ENCODE data around the gene CLTRN. TPM values are rescaled to one million over a fixed set of nuclear protein-coding genes. Genes with fewer than 3 reads are reported as not detected.

Gene CLTRN
- total RNA-seq, 1 donor from 2014 or later, result 0.90 TPM

- no peaks in the 10 kb centered on the region for H3K27me3 ChIP-seq
- H3K4me3 ChIP-seq, result no peak overlapping the region
- H3K9me3 ChIP-seq, result no peaks in the 10 kb centered on the region
- H3K27ac ChIP-seq, result no peak overlapping the region
- DNase-seq, result no peak
- H3K4me1 ChIP-seq, result no peaks in the 10 kb centered on the region
- intact Hi-C loops (cut with DNase I), result no loop called here
- no peak for ATAC-seq
- no peak for TF ChIP-seq CTCF (IDR thresholded peaks at IDR 0.05)
- no peaks in the 10 kb centered on the region for H3K36me3 ChIP-seq
Measured at GRCh38 chrX:15602761-15603160, 61.8 kb downstream of the CLTRN start.

GRCh38 chrX:15601932-15602331 lies 62.7 kb downstream of the CLTRN start:
- DNase-seq, result no peak
- no peak for TF ChIP-seq CTCF (IDR thresholded peaks at IDR 0.05)
- H3K9me3 ChIP-seq, result no peaks in the 10 kb centered on the region
- intact Hi-C loops (cut with DNase I), result no loop called here
- no peaks in the 10 kb centered on the region for H3K4me1 ChIP-seq
- no peaks in the 10 kb centered on the region for H3K27me3 ChIP-seq
- no peak overlapping the region for H3K4me3 ChIP-seq
- H3K36me3 ChIP-seq, result no peaks in the 10 kb centered on the region
- peak; percentile 23 for ATAC-seq
- H3K27ac ChIP-seq, result no peak overlapping the region

GRCh38 chrX:15600745-15601144 lies 63.9 kb downstream of the CLTRN start, which contains the start of gene ACE2:
TSS of gene ACE2 (minus strand) at chrX:15600960. CDS start at chrX:15600911, 49 bp downstream.
- no peak within 1 kb of the TSS for H3K27ac ChIP-seq
- no peaks in the 10 kb centered on the region for H3K27me3 ChIP-seq
- intact Hi-C loops (cut with DNase I), result no loop called here
- H3K4me3 ChIP-seq, result no peak within 1 kb of the TSS
- H3K9me3 ChIP-seq, result no peaks in the 10 kb centered on the region
- H3K36me3 ChIP-seq, result no peaks in the 10 kb centered on the region
- no peak for DNase-seq
- no peaks in the 10 kb centered on the region for H3K4me1 ChIP-seq
- no peak for ATAC-seq
- no peak for TF ChIP-seq CTCF (IDR thresholded peaks at IDR 0.05)

- no peak overlapping the region for H3K4me3 ChIP-seq
- H3K4me1 ChIP-seq, result no peaks in the 10 kb centered on the region
- H3K27ac ChIP-seq, result no peak overlapping the region
- intact Hi-C loops (cut with DNase I), result no loop called here
- ATAC-seq (no peak), DNase-seq (no peak)
- H3K9me3 ChIP-seq, result no peaks in the 10 kb centered on the region
- no peaks in the 10 kb centered on the region for H3K27me3 ChIP-seq
- no peak for TF ChIP-seq CTCF (IDR thresholded peaks at IDR 0.05)
- no peaks in the 10 kb centered on the region for H3K36me3 ChIP-seq
Measured at GRCh38 chrX:15600049-15600448, 64.6 kb downstream of the CLTRN start.

GRCh38 chrX:15599461-15599860 lies 65.1 kb downstream of the CLTRN start:
- H3K36me3 ChIP-seq, result no peaks in the 10 kb centered on the region
- no peaks in the 10 kb centered on the region for H3K9me3 ChIP-seq
- intact Hi-C loops (cut with DNase I), result no loop called here
- no peak for DNase-seq
- no peak overlapping the region for H3K27ac ChIP-seq
- H3K27me3 ChIP-seq, result no peaks in the 10 kb centered on the region
- ATAC-seq, result no peak
- no peaks in the 10 kb centered on the region for H3K4me1 ChIP-seq
- no peak overlapping the region for H3K4me3 ChIP-seq
- no peak for TF ChIP-seq CTCF (IDR thresholded peaks at IDR 0.05)

- ATAC-seq (no peak), DNase-seq (no peak)
- intact Hi-C loops (cut with DNase I), result no loop called here
- no peaks in the 10 kb centered on the region for H3K27me3 ChIP-seq
- no peaks in the 10 kb centered on the region for H3K9me3 ChIP-seq
- H3K36me3 ChIP-seq, result no peaks in the 10 kb centered on the region
- H3K4me1 ChIP-seq, result no peaks in the 10 kb centered on the region
- TF ChIP-seq CTCF (IDR thresholded peaks at IDR 0.05), result no peak
- H3K27ac ChIP-seq, result no peak overlapping the region
- H3K4me3 ChIP-seq, result no peak overlapping the region
Measured at GRCh38 chrX:15598026-15598425, 66.6 kb downstream of the CLTRN start.
